ENCODE measurements around the gene ATP6V0B.

The ATP6V0B gene

DNA sequence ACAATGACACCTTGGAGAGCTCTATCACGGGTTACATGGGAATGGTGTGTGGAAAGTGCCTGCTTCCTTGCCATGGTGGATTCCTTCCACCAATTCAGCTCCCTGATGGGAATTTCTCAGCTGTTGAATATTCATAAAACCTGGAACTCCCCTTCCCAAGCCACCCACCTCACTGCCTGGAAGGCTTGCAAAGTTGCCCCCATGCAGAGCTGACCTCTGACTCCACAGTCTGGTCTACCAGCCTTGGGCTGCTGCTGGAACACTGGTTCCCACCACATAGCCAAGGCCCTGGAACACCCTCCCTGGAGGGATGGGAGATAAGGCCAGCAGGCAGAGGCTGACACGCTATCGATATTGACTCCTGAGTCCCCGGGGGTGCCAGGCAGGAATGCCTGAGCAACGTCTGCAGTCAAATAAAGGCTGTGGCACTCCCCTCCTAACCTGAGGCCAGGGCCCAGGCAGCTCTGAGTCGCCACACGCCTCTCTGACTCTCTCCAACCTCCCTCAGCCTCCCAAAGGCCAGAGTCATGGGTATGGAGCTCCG is 25.4 kb downstream of the ATP6V0B start:
- FAIRE-seq (peak; percentile 13), DNase-seq (ENCODE audit: low spot score) (no peak)

- DNase-seq (ENCODE audit: low spot score) = no peak
- no peak for FAIRE-seq
Observed at GRCh38 chr1:44002165-44002564, 27.4 kb downstream of the ATP6V0B start.

GRCh38 chr1:44002606-44003157 is 27.9 kb downstream of the ATP6V0B start:
- no peak for DNase-seq (ENCODE audit: low spot score)
- FAIRE-seq = no peak

DNA sequence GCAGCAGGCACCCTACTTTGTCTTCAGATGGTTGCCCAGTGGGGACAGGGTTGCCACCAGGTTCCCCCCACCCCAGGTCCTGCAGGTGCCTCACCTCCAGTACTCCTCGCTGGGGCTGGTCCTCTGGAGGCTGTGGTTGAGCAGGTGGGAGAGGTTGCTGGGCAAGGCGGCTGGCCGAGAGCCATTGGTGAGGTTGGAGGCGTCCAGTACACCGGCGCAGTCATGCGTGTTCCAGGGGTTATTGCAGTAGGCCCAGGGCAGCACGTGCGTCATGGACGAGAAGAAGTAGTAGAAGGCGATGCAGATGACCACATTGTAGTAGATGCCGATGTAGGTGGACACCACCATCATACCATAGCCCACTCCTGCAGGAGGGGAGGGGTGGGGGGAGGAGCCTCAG is 33.5 kb downstream of the ATP6V0B start:
- DNase-seq (ENCODE audit: low spot score) (no peak), FAIRE-seq (peak; percentile 58)

DNA sequence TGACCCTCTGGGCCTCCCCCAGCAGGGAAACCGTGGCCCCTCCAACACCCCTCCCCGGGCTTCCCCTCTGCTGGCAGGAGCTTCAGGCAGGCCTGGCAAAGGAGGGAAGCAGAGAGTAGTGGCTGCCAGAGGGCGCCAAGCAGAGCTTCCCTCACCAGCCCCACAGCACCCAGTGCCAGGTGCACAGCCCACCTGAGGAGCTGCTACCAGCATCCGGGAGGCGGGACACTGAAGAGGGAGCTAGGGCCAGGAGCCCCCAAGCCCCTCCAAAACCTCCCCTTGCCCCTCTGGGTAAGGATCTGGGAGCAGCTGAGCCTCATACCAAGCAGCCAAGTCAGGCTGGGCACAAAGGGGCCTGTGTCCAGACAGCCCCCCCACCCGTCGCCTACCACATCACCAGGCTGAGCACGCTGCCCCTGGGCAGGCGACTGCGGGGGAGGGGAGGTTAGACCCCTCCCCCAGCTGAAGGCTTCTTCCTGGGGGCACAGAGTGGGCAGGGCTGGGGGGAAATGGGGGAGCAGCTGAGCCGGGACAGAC is 36.2 kb downstream of the ATP6V0B start:
- FAIRE-seq (no peak), DNase-seq (ENCODE audit: low spot score) (no peak)

DNA sequence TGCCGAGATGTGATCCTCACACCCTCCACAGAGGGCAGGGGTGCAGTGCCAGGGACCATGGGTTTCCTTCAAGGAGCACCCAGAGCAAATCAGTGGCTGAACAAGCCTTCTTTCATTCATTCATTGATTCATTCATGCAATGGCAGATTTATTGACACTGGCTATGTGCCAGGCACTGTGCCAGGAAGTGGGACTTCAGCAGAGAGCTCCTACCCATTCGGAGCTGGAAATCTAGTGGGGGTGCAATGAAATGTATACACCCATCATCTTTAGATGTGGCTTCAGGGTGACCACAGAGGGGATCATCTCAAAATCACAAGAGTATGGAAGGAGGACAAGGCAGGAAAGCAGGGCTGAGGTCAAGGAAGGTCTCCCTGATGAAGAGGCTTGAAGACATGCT is 37.6 kb downstream of the ATP6V0B start:
- FAIRE-seq = peak; percentile 53
- no peak for DNase-seq (ENCODE audit: low spot score)

- FAIRE-seq (no peak), DNase-seq (ENCODE audit: low spot score) (no peak)
Observed at GRCh38 chr1:44012941-44013609, 38.3 kb downstream of the ATP6V0B start.

DNA sequence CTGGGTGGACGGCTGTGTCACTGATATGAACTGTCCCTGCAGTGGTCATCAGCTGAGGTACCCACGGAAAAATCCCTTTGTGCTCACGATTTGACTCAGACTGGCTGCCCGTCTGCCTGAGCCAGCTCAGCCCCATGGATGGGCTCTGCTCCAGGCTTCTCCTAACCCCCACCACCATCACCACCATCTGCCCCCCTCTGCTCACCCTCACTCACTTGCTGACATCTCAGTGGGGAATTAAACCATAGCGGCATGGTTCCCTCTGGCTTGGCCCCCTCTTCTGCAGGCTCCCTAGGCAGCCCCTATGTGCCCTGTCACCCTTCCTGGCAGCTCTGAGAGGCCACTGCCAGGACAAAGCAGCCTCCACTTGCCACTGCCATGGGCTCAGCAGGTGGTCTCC is 39.2 kb downstream of the ATP6V0B start:
- FAIRE-seq (no peak), DNase-seq (ENCODE audit: low spot score) (no peak)

DNA sequence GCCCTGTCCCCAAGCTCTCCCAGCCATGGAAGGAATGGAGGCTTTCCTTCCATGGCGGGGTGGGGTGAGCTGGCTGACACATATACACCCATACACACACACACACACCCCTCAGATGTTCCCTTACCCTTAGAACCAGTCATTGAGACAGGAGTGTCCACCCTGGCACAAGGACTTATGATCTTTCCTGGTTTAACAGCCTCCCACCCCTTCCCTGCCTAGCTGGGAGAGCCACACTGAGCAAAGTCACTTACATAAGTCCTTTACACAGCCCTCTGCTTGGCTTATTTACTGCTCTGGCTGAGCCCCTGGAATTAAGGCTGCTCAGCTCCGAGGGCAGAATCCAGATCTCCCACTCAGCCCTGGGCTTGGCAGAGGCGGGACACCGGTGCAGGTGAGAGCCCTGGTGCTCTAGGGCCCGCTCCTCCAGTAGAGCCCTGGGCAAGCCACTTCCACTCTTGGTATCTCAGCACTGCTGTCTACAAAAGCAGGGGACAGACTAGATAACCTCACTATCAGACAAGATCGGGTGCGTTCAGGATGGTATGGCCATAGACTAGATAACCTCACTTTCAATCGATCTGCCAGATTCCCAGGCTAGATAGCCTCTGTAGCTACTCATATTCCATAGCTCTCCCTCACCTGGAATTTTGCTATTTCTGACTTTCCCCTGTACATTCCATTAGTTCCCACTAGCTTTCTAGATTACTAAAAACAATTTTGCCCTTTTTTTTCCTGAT is 39.8 kb downstream of the ATP6V0B start:
- no peak for FAIRE-seq
- no peak for DNase-seq (ENCODE audit: low spot score)

- DNase-seq (ENCODE audit: low spot score) (no peak), FAIRE-seq (no peak)
Observed at GRCh38 chr1:44015206-44015605, 40.4 kb downstream of the ATP6V0B start.

DNA sequence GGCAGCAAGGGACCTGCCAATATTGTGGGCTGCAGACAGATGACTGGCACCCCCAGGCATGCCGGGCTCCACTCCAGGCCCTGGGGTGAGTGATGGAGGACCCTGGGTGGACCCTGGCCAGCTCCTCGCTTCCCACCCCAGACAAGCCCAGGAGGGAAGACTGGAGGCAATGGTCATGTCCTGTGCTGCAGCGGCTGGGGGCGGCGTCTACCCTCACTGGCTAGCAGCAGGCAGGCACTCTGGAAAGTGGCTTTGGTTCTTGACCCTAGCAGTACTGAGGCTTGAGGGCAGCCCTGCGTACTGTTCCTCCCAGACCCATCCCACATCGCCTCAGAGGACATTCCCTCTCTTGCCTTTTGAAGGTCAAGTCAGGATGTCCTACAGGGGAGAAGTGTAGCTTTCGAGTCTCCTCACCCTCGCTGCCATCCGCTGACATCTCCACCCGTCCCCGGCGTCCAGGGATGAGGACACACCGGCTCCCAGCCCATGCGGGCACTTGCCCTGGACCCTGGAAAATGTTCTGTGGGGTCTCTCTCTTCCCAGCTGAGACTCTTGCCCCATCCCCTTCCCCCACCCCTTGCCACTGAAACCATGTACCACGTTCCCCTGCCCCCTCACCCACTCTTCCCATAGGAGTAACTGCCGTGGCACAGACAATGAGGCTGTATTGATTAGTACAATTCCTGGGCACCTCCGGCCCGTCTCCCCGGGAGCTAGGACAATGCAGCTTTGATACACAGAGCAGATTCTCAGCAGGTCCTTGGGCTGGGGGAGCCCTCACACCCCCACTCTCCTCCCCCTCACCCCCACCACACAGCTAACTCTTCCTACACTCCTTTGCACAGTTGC is 41.5 kb downstream of the ATP6V0B start:
- FAIRE-seq = no peak
- DNase-seq (ENCODE audit: low spot score) = no peak

DNA sequence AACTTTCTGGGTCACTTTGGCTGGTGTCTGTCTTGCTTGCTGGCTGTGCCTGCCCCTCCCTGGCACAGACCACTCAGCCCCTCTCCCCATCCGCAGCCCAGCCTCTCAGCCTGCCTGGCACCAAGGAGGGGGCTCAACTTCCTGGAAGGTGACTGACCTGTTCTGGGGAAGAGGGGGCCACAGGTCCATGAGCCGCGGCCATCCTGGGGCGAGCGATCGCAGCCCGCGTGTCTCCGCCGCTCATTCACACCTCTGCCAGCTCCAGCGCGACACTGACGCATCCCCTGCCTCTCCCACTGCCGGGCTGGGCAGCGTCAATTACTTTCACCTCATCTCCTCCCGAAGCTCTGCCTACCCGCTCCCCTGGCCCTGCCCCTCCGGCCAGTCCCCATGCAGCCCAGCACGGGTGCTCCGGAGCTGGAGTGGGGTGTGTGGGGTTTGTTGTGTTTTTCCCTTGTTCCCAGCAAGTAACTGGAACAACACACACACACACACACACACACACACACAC is 42.2 kb downstream of the ATP6V0B start:
- DNase-seq (ENCODE audit: low spot score) (no peak), FAIRE-seq (no peak)

DNA sequence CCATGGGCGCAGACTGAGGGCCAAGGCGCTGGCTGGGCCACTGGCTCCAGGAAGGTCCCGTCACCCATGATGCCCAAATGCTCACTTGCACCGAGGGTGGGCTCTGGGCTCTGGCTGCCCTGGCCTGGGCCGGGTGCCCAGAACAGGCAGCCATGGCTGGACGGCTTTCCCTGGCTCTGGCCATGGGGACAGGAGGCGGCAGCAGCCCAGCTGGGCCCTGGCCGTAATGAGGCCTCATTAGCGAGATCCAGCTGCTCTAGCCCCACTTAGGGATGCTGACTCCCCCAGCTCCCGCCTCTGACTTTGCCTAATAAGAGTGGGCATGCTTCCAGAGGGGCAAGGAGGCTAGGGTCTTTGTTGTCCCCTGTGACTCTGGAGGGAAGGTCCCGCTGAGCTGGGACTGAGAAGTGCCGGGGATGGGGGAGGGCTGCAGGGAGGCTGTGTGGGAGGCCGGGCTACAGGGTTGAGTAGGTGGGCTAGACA is 44.7 kb downstream of the ATP6V0B start:
- DNase-seq (ENCODE audit: low spot score) = no peak
- no peak for FAIRE-seq

DNA sequence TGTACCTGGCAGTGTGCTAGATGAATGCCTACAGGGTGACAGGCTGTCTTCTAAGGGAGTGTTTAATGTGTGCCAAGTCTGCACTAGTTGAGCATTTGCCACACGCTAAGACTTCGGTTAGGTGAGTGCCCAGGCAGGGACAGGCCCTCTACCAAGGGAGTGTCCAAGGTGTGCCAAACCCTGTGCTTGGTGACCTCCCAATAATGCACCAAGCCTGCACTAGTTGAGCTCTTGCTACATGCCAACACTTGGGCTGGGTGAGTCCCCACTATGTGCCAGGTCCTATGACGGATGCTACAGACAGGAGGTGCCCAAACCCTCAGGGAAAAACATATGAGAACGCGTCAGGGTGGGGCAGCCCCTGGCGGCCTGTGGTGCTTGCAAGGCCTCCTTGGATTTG is 45.7 kb downstream of the ATP6V0B start:
- no peak for DNase-seq (ENCODE audit: low spot score)
- peak; percentile 37 for FAIRE-seq

DNA sequence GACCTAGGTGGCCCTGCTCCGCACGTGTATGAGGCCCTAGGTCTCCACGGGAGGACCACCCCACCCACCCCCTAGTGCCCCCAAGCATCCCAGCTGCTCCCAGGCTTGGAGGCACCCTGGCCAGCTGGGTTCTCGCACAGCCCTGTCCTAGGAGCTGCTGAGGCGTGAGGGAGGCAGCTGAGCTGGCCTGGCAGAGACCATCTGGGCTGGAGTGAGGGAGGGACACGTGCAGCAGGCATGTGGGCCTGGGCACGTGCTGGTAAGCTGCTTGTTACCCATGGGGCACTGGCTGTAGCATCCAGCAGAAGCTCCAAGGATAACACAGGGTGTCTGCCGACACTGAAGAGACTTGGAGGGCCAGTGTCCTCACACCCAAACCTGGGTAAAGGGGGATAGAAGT is 46.4 kb downstream of the ATP6V0B start:
- FAIRE-seq (no peak), DNase-seq (ENCODE audit: low spot score) (no peak)

- DNase-seq (ENCODE audit: low spot score) (no peak), FAIRE-seq (no peak)
Observed at GRCh38 chr1:44021581-44022321, 47.0 kb downstream of the ATP6V0B start.

DNA sequence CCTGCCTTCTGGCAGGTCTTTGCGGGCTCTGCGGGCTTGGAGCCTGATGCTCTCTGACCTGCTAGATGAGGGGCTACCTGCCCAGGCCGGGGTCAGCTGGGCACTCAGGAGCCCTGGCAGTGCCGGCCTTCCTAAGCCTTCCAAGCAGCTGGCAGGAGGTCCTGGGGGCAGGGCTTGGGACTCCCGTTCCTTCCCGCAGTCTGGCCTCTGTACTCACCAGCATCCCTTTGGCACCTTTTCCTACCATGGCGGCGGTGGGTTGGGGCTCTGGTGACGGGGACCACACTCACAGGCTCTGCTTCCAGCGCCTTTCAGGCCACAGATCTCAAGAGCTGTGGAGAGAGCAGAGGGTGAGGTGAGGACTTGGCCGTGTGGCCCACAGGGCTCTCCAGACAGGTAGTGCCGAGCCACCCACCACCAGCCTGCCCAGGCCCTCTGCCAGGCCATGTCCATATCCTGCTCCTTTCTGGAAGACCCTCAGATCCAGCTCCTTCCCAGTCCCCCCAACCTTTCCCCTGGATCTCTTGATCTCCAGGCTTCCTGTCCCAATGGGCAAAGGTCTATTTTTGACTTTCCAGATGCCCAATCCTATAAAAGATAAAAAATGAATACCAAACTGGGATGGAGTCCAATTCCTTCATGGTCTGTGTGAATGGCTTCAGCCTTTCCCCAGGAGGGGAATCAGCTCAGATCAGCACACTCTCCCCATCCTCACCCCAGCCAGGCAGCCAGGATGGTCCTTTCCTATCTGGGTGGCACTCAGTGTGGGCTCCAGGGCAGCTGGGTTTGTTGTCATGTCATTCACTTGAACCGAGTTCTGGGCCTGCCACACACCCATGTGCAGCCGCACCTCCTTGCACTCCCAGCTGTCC is 49.5 kb downstream of the ATP6V0B start:
- FAIRE-seq (no peak), DNase-seq (ENCODE audit: low spot score) (no peak)

DNA sequence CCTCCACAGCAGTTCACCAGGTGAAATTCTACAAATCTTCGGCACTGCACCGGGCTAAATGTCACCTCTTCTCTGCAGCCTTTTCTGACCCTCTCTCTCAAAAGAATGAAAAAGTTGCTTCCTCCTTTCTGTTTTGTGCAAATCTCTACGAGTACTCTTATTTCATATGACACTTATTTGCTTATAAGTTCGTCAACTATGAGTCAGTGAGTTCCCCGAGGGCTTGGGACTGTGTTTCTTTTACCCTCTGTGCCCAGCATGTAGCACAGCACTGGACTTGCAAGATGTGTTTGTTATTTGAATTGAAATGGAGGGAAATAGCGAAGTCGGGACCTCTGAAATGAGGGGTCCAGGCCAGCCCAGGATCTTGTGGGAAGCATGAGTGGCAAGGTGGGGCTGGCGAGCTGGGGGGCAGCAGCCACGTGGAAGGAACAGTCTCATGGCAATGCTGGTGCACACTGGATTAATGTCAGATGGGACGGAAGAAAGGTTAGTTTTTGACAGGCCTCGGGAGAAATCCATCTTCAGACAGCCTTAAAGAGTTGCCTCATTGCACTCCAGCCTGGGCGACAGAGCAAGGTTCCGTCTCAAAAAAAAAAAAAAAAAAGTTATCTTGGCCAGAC is 50.3 kb downstream of the ATP6V0B start:
- no peak for DNase-seq (ENCODE audit: low spot score)
- no peak for FAIRE-seq

DNA sequence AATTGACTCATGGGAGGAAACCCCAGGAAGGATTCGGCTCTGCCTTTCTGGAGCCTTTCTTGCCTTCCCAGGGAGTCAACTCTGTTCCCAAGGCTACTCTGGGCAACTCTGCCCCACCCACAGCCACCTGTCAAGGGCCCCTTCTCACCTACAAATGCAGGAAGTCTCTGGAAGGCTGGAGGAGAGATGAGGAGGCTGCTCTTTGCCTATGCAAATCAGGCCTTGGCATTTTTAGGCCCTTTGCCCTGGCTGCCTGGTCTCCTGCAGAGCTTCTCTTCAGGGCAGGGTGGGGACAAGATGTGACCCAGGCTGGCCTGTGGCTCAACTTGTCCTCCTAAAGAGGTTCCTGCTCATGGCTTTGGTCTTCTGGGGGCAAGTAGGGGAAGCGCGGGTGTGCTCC is 51.1 kb downstream of the ATP6V0B start:
- no peak for FAIRE-seq
- DNase-seq (ENCODE audit: low spot score) = no peak
